Measurements from ENCODE around the gene SVIP. TPM values are rescaled to one million over a fixed set of nuclear protein-coding genes. Genes with fewer than 3 reads are reported as not detected.

SVIP gene
- total RNA-seq, 6 experiments from 2014 or later: 3.5 to 12.0 (median 5.8) TPM

GRCh38 chr11:22869325-22869724 lies 39.7 kb upstream of the SVIP start:
- DNase-seq (no peak), ATAC-seq (no peak)
- Histone ChIP-seq H3K27ac (no peak overlapping the region), H3K4me3 (no peak overlapping the region), H3K4me1 (no peaks in the 10 kb centered on the region), H3K36me3 (no peaks in the 10 kb centered on the region), H3K27me3 (no peaks in the 10 kb centered on the region), H3K9me3 (no peaks in the 10 kb centered on the region)
- WGBS (ENCODE audit: insufficient coverage, low coverage, low lambda C conversion rate, missing lambda C conversion rate): 86% methylated on average over 2 of the region's 3 CpGs
- TF ChIP-seq POLR2A (IDR thresholded peaks at IDR 0.05) (no peak), CTCF (IDR thresholded peaks at IDR 0.05) (no peak)
- intact Hi-C loops (cut with DNase I): no loop called here

- TF ChIP-seq CTCF (IDR thresholded peaks at IDR 0.05) (no peak), POLR2A (IDR thresholded peaks at IDR 0.05) (no peak)
- intact Hi-C loops (cut with DNase I): no loop called here
- Histone ChIP-seq H3K27me3 (no peaks in the 10 kb centered on the region), H3K4me3 (no peak within 1 kb of the TSS), H3K36me3 (no peaks in the 10 kb centered on the region), H3K27ac (no peak within 1 kb of the TSS), H3K4me1 (no peaks in the 10 kb centered on the region), H3K9me3 (no peaks in the 10 kb centered on the region)
- DNase-seq: no peak
- no peak for ATAC-seq
- WGBS (ENCODE audit: insufficient coverage, low coverage, low lambda C conversion rate, missing lambda C conversion rate): no CpG with 5 or more reads among the region's 4 CpGs
Measured at GRCh38 chr11:22860241-22860640, 30.6 kb upstream of the SVIP start, which contains the start of gene CCDC179. Gene CCDC179, minus strand, starts transcription at chr11:22860474. Its CDS starts 53 bp downstream, at chr11:22860421.

GRCh38 chr11:22859756-22860155 lies 30.2 kb upstream of the SVIP start:
- DNase-seq (no peak), ATAC-seq (no peak)
- no peaks in the 10 kb centered on the region for H3K36me3 ChIP-seq
- H3K9me3 ChIP-seq: no peaks in the 10 kb centered on the region
- no peak overlapping the region for H3K27ac ChIP-seq
- H3K4me3 ChIP-seq: no peak overlapping the region
- WGBS (ENCODE audit: insufficient coverage, low coverage, low lambda C conversion rate, missing lambda C conversion rate): 71% methylated on average over 6 of the region's 6 CpGs
- TF ChIP-seq POLR2A (IDR thresholded peaks at IDR 0.05): no peak
- no peak for TF ChIP-seq CTCF (IDR thresholded peaks at IDR 0.05)
- no peaks in the 10 kb centered on the region for H3K4me1 ChIP-seq
- no peaks in the 10 kb centered on the region for H3K27me3 ChIP-seq
- intact Hi-C loops (cut with DNase I): no loop called here

GRCh38 chr11:22851477-22851876 lies 21.9 kb upstream of the SVIP start:
- intact Hi-C loops (cut with DNase I): no loop called here
- no peak overlapping the region for H3K27ac ChIP-seq
- no peaks in the 10 kb centered on the region for H3K9me3 ChIP-seq
- no peaks in the 10 kb centered on the region for H3K4me1 ChIP-seq
- DNase-seq: no peak
- ATAC-seq: no peak
- no peaks in the 10 kb centered on the region for H3K27me3 ChIP-seq
- H3K36me3 ChIP-seq: no peaks in the 10 kb centered on the region
- H3K4me3 ChIP-seq: no peak overlapping the region
- TF ChIP-seq POLR2A (IDR thresholded peaks at IDR 0.05): no peak
- TF ChIP-seq CTCF (IDR thresholded peaks at IDR 0.05): no peak

GRCh38 chr11:22846726-22847125 lies 17.1 kb upstream of the SVIP start:
- no peak for ATAC-seq
- intact Hi-C loops (cut with DNase I): no loop called here

More at GRCh38 chr11:22846726-22847125, 17.1 kb upstream of the SVIP start:
- Histone ChIP-seq H3K9me3 (no peaks in the 10 kb centered on the region), H3K27me3 (no peaks in the 10 kb centered on the region), H3K4me1 (no peaks in the 10 kb centered on the region), H3K36me3 (no peaks in the 10 kb centered on the region), H3K4me3 (no peak overlapping the region), H3K27ac (no peak overlapping the region)
- WGBS (ENCODE audit: insufficient coverage, low coverage, low lambda C conversion rate, missing lambda C conversion rate): 90% methylated on average over 1 of the region's 1 CpG
- DNase-seq: no peak
- TF ChIP-seq POLR2A (IDR thresholded peaks at IDR 0.05) (no peak), CTCF (IDR thresholded peaks at IDR 0.05) (no peak)

Data from right lobe of liver (tissue), 6 donors.